ENCODE data around the gene PYHIN1.

PYHIN1 gene

DNA sequence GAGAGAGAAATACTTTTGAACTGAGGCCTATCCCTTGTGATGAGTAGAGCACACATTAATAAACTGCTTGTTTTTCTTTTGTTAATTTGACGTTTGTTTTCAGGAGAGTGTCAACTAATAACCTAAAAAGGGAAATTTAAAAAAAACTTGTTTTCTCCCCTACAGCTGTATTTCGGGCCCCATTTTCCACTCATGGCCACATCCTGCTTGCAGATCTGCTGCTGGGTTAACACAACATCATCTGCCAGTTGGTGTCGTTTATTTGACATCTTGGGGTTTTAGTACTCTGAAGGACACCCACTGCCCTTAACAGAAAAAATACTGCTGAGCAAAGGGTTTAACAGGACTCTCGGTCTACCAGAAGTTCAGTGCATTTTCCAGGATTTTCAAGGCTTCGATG, 848 bp upstream of the PYHIN1 start:
- Histone ChIP-seq H3K79me2 (ENCODE audit: control insufficient read depth, low read length) (no peaks in the 10 kb centered on the region), H3K27ac (ENCODE audit: low read depth, low read length) (no peak overlapping the region), H3K4me2 (ENCODE audit: low read length) (no peak overlapping the region), H3F3A (ENCODE audit: control insufficient read depth, insufficient read depth) (no peaks in the 10 kb centered on the region), H4K20me1 (ENCODE audit: control insufficient read depth, insufficient read depth, low read depth, low read length) (no peaks in the 10 kb centered on the region), H3K9me3 (ENCODE audit: control insufficient read depth, insufficient read depth, low read length) (no peaks in the 10 kb centered on the region), H3K4me1 (ENCODE audit: control insufficient read depth, low read length) (no peaks in the 10 kb centered on the region), H3K4me3 (ENCODE audit: low read length) (no peak overlapping the region), H3K27me3 (ENCODE audit: control insufficient read depth, low read length) (no peaks in the 10 kb centered on the region; the same call in 1 of the 2 replicates), H3K36me3 (ENCODE audit: control insufficient read depth, low read length) (no peaks in the 10 kb centered on the region), H3K9me2 (replicated peaks; ENCODE audit: control insufficient read depth, low read length) (no peaks in the 10 kb centered on the region)
- TF ChIP-seq, protein P1, sequence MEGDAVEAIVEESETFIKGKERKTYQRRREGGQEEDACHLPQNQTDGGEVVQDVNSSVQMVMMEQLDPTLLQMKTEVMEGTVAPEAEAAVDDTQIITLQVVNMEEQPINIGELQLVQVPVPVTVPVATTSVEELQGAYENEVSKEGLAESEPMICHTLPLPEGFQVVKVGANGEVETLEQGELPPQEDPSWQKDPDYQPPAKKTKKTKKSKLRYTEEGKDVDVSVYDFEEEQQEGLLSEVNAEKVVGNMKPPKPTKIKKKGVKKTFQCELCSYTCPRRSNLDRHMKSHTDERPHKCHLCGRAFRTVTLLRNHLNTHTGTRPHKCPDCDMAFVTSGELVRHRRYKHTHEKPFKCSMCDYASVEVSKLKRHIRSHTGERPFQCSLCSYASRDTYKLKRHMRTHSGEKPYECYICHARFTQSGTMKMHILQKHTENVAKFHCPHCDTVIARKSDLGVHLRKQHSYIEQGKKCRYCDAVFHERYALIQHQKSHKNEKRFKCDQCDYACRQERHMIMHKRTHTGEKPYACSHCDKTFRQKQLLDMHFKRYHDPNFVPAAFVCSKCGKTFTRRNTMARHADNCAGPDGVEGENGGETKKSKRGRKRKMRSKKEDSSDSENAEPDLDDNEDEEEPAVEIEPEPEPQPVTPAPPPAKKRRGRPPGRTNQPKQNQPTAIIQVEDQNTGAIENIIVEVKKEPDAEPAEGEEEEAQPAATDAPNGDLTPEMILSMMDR (IDR thresholded peaks at IDR 0.05; ENCODE audit: low read depth, low read length, poor library complexity, severe bottlenecking), result no peak
- TF ChIP-seq EZH2phosphoT487 (IDR thresholded peaks at IDR 0.05; ENCODE audit: borderline replicate concordance, low read length), result no peak

DNA sequence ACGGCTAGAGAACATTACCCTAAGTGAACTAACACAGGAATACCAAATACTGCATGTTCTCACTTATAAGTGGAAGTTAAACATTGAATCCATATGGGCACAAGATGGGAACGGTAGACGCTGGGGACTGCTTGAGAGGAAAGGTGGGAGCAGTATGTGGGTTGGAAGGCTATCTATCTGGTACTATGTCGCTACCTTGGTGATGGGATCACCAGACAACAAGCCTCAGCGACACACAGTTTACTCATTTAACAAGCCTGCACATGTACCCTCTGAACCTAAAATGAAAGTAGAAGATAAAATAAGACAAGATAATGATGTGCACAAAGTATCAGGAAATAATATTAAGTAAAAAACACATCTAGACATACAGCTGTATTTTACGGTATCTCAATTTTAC, 819 bp downstream of the PYHIN1 start:
- Histone ChIP-seq H3K9me3 (ENCODE audit: control insufficient read depth, insufficient read depth, low read length) (no peaks in the 10 kb centered on the region), H3K27me3 (ENCODE audit: control insufficient read depth, low read length) (no peaks in the 10 kb centered on the region; the same call in 1 of the 2 replicates)

DNA sequence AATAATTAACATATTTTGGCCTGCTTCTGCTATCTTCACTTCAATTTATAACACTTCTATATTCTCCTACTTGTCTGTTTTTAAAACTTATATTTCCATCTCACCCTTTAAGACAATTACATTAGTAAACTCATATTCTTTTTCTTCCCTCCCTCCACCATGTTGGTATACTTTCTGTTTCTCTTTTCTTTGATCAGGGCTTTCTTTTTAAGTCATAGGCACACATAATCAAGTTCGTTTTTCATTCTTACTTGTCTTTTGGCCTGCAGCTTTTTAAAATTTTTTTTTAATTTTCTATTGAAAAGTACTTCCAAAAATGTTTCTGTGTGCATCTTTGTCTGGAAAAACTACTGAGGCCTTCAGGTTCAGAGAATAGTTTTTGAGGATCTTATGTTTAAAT, 2.3 kb downstream of the PYHIN1 start:
- Histone ChIP-seq H4K20me1 (ENCODE audit: control insufficient read depth, insufficient read depth, low read depth, low read length) (no peaks in the 10 kb centered on the region), H3K4me3 (ENCODE audit: low read length) (no peak overlapping the region), H3K4me1 (ENCODE audit: control insufficient read depth, low read length) (no peaks in the 10 kb centered on the region), H3K79me2 (ENCODE audit: control insufficient read depth, low read length) (no peaks in the 10 kb centered on the region), H3K9me3 (ENCODE audit: control insufficient read depth, insufficient read depth, low read length) (no peaks in the 10 kb centered on the region), H3K27me3 (ENCODE audit: control insufficient read depth, low read length) (no peaks in the 10 kb centered on the region; the same call in 1 of the 2 replicates), H3F3A (ENCODE audit: control insufficient read depth, insufficient read depth) (no peaks in the 10 kb centered on the region), H3K4me2 (ENCODE audit: low read length) (no peak overlapping the region), H3K36me3 (ENCODE audit: control insufficient read depth, low read length) (no peaks in the 10 kb centered on the region), H3K9me2 (replicated peaks; ENCODE audit: control insufficient read depth, low read length) (no peaks in the 10 kb centered on the region), H3K27ac (ENCODE audit: low read depth, low read length) (no peak overlapping the region)
- no peak for TF ChIP-seq EZH2phosphoT487 (IDR thresholded peaks at IDR 0.05; ENCODE audit: borderline replicate concordance, low read length)
- TF ChIP-seq, protein P1 (IDR thresholded peaks at IDR 0.05; ENCODE audit: low read depth, low read length, poor library complexity, severe bottlenecking), result no peak

More for the DNA sequence above, 819 bp downstream of the PYHIN1 start:
- no peaks in the 10 kb centered on the region for H3F3A ChIP-seq (ENCODE audit: control insufficient read depth, insufficient read depth)
- H3K36me3 ChIP-seq (ENCODE audit: control insufficient read depth, low read length), result no peaks in the 10 kb centered on the region
- H3K4me3 ChIP-seq (ENCODE audit: low read length), result no peak overlapping the region
- no peaks in the 10 kb centered on the region for H3K79me2 ChIP-seq (ENCODE audit: control insufficient read depth, low read length)
- TF ChIP-seq EZH2phosphoT487 (IDR thresholded peaks at IDR 0.05; ENCODE audit: borderline replicate concordance, low read length), result no peak
- TF ChIP-seq, protein P1 (IDR thresholded peaks at IDR 0.05; ENCODE audit: low read depth, low read length, poor library complexity, severe bottlenecking), result no peak
- no peaks in the 10 kb centered on the region for H3K9me2 ChIP-seq (replicated peaks; ENCODE audit: control insufficient read depth, low read length)
- no peaks in the 10 kb centered on the region for H4K20me1 ChIP-seq (ENCODE audit: control insufficient read depth, insufficient read depth, low read depth, low read length)
- no peak overlapping the region for H3K4me2 ChIP-seq (ENCODE audit: low read length)
- no peaks in the 10 kb centered on the region for H3K4me1 ChIP-seq (ENCODE audit: control insufficient read depth, low read length)
- H3K27ac ChIP-seq (ENCODE audit: low read depth, low read length), result no peak overlapping the region

Measured in DOHH2 (cell line).